ENCODE data around the gene VGLL2.
"Not testable (repeated sequence)": the region's sequence is repeated elsewhere in the genome, so short reads cannot be mapped to it uniquely, and the experiment has no call there.

Gene VGLL2

GRCh38 chr6:117265410-117266256, at the start of gene VGLL2:
Gene VGLL2 (plus strand): TSS chr6:117265558. CDS start chr6:117265764, 206 bp downstream.
- DNase-seq = peak; percentile 61 to 84

GRCh38 chr6:117222861-117223260, 42.5 kb upstream of the VGLL2 start:
- no peak for DNase-seq

DNA sequence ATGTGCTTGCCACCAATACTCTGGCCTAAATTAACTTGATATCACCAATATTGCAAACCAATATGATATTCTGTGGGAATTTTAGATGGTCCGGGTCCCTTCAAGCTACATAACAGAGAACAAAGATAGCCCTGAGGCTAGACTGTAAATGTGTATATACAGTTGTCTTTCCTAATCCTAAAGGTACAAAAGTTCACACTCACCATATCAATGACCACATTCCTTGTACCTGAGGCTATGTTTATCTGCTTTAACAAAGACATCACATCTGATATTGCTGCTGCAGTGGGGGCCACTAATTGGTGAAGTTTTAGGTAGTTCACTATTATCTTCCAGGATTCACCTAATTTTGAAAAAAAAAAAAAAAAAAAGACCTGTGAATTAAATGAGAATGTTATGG, 38.6 kb upstream of the VGLL2 start:
- no peak for DNase-seq

- no peak for DNase-seq
Measured at GRCh38 chr6:117227245-117227962, 38.0 kb upstream of the VGLL2 start.

DNA sequence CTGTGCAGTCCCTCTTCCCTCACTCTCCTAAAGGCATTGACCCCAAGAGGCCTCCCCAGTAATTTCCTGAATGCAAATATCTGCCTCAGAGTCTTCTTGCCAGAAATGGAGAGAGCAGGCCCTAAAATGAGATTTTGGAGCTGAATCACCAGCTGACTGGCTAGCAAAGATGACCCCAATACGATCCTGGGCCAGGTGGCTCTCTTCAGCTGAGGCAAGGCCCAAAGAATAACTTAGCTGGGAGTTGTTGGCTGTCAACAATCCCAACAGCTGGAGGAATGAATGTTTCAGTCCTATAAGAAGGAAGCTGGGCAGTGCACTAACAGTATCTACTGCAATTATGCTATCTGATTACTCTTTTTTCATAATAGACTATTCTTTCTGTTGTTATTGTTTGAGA, 37.2 kb upstream of the VGLL2 start:
- DNase-seq = no peak

DNA sequence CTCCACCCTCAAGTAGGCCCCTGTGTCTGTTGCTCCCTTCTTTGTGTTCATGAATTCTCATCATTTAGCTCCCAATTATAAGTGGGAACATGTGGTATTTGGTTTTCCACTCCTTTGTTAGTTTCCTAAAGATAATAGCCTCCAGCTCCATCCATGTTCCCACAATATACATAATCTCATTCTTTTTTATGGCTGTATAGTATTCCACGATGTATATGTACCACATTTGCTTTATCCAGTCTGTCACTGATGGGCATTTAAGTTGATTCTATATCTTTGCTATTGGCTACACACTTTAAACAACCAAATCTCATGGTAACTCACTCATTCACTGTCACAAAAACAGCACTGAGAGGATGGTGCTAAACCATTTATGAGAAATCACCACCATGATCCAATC, 35.5 kb upstream of the VGLL2 start:
- DNase-seq = no peak

DNA sequence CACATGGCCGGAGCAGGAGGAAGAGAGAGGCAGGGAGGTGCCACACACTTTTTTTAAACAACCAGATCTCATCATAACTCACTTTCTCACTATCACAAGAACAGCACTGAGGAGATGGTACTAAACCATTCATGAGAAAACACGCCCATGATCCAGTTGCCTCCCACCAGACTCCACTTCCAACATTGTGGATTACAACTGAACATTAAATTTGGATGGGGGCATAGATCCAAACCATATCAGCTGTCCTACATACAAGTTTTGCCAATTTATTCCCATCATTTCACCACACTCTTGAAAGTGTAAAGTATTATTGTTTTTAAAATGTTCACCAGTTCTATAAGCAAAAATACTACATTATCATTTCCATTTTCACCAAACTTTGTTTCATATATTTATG, 33.9 kb upstream of the VGLL2 start:
- DNase-seq = no peak

- peak in 1 of 2 experiments; percentile 33 for DNase-seq
Measured at GRCh38 chr6:117232196-117232595, 33.2 kb upstream of the VGLL2 start.

GRCh38 chr6:117233145-117233544, 32.2 kb upstream of the VGLL2 start:
- peak in 1 of 2 experiments; percentile 41 for DNase-seq

DNA sequence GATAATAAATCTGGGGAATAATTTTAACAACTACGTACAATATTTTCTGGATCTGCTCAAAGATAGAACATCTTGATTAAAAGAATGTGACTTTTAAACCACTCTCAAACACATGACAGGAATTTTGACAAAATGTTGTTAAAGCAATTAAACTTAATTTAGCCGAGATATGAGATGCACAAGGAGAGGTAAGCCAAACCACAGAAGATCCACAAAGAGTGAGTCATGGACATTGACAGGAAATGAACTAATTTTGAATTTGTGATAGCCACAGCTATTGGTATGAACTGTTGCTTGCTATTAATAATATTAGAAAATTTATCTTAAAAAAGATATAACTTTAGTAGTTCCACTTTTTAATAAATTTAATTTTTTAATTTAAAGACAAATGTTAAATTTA, 27.8 kb upstream of the VGLL2 start:
- no peak for DNase-seq

GRCh38 chr6:117244571-117244970, 20.8 kb upstream of the VGLL2 start:
- DNase-seq = not testable (repeated sequence)

DNA sequence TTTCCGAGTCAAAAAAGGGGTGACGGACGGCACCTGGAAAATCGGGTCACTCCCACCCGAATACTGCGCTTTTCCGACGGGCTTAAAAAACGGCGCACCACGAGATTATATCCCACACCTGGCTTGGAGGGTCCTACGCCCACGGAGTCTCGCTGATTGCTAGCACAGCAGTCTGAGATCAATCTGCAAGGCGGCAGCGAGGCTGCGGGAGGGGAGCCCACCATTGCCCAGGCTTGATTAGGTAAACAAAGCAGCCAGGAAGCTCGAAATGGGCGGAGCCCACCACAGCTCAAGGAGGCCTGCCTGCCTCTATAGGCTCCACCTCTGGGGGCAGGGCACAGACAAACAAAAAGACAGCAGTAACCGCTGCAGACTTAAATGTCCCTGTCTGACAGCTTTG, 20.4 kb upstream of the VGLL2 start:
- not testable (repeated sequence) for DNase-seq

- no peak for DNase-seq
Measured at GRCh38 chr6:117253785-117254184, 11.6 kb upstream of the VGLL2 start.

- no peak for DNase-seq
Measured at GRCh38 chr6:117262799-117263198, 2.6 kb upstream of the VGLL2 start.

GRCh38 chr6:117263353-117263927, 1.9 kb upstream of the VGLL2 start:
- DNase-seq = no peak

DNA sequence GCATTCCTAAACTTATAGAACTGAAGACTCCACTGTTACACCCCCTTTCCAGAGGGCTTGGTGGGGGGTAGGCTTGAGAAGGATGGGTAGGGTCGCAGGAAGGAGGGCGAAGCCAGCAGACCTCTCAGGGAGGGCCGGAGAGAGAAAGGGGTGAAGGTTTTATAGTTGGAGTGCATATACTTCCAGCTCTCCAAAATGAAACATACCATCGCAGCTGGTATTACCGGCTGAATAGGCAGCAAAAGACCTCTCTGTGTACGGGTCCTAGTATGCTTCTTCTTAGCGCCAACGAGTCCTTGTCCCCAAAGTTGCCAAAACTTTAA, 1.0 kb upstream of the VGLL2 start:
- no peak for DNase-seq

DNA sequence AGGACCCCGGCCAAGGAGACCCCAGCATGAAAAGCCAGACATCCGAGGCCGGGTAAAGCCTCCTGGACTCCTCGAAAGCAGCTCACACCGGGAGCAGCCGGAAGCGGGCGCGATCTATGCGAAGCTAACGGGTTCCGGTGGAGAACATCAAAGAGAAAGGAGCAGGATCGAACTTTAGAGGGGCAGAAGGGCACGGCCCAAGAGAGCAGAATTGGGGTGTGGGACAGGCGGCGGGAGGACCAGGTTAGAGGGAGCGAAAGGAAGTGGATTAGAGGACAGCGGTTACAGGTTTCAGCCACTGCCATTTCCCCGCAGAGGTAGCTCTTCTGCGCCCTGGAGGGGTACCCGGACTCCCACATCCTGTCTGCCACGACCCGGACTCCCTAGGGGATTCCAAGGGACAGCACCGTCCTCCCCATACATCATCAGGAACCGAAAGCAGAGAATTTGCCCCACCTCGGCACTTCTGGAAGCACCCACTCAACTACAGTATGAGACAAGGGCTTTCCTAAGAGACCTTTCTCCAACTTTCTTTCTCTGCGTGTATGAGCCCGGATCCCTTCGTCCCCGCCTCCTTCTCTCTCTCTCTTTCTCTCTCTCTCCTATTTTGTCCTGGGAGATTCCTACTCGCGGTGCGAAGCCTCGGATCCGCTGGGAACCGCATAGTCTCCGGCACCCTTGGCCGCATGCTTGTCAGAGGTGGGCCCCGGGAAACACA, 507 bp upstream of the VGLL2 start:
- DNase-seq = peak in 1 of 2 experiments; percentile 42

DNA sequence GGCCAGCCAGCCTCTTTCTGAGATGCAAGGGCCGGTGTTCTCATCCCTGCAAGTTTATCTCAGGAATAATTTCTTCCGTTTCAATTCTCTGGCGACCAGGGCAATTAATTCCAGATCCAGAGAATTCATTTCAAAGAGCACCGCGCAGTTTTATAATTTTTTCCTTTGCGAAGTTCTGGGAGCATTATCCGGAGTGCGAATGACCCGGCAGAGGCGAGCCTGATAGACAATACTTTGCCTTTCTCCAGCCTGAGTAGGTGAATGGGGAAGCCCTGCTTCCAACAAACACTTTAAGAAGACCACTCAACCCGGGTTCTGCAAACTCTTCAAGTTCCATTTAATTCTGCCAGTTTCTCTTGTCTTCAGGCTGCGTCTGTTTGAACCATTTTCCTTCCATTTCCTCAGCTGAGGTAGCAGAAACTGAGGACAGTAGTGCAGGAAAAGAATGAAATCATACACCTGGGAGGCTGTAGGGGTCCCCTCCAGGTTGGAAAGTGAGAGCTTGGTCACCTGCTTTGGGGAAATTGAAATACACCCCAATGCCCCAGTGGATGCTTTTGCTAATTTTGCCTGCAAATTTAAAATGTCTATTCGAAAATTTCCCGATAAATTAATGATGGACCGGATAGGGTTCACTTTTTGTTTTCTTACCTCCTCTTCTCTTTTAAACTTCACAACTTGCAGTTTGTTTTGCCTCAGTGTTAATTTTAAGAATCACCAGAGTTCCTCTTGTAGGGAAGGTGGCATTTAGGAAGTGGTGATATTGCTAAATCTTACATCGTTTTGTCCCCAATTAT, 1.1 kb downstream of the VGLL2 start:
- DNase-seq = no peak

GRCh38 chr6:117267054-117267347, 1.6 kb downstream of the VGLL2 start:
- DNase-seq = no peak

DNA sequence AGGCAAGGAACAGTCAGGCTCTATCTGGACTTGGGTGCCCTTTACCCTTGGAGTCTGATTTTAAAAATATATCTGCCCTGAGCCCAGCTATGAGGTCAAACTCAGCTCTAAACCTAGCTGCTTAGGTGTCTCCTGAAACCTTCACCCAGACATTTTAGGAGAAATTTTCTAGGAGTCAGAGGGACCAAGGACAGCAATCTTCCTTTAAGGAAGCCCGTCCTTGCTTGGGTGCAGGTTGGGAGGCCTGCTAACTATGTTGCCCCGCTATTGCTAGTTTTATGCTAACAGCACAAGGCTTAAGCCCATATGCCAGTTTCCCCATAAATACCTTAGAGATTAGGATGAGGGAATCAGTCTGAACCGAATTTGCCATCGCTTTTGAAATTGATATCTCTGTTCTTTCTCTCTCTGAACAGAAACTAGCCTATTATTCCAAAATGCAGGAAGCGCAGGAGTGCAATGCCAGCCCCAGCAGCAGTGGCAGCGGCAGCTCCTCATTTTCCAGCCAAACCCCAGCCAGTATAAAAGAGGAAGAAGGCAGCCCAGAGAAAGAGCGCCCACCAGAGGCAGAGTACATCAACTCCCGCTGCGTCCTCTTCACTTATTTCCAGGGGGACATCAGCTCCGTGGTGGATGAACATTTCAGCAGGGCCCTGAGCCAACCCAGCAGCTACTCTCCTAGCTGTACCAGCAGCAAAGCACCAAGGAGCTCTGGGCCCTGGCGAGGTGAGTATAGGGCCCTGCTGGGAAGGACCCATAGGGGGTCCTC, 2.6 kb downstream of the VGLL2 start:
- peak in 1 of 2 experiments; percentile 16 for DNase-seq

- DNase-seq = no peak
Measured at GRCh38 chr6:117268924-117269323, 3.6 kb downstream of the VGLL2 start.

- DNase-seq = no peak
Measured at GRCh38 chr6:117269638-117270054, 4.3 kb downstream of the VGLL2 start.

Data from NCI-H524 (cell line).